NT2/D1 (cell line): ENCODE results near the gene CCT7.
A peak's percentile ranks its signal among the peaks of the same experiment; 100 is the strongest.

ENCODE experiments used
- DNase-seq: peaks from one replicate; pipeline ENCODE4 v3.0.0-alpha.2; 2011; ENCODE audit warnings: low read depth, low spot score
- H3K27me3 ChIP-seq: 2 replicates; pipeline ENCODE4 v1.6.0; 2011; ENCODE audit warnings: mild to moderate bottlenecking; ENCODE audit not compliant: insufficient read length, insufficient read depth
- H3K36me3 ChIP-seq: 2 replicates; pipeline ENCODE4 v1.6.1; 2011; ENCODE audit warnings: mild to moderate bottlenecking, low read length, mixed read lengths; ENCODE audit not compliant: insufficient read depth, insufficient read length
- H3K4me1 ChIP-seq: 2 replicates; pipeline ENCODE4 v1.5.1; 2011; ENCODE audit not compliant: insufficient read depth, insufficient read length
- H3K4me3 ChIP-seq: 2 replicates; pipeline ENCODE4 v1.5.1; 2011; ENCODE audit warnings: low read depth; ENCODE audit not compliant: insufficient read length
- H3K9ac ChIP-seq: 2 replicates; pipeline ENCODE4 v1.6.0; 2011; ENCODE audit warnings: low read depth; ENCODE audit not compliant: insufficient read length
- H3K9me3 ChIP-seq: 2 replicates; pipeline ENCODE4 v1.5.1; 2011; ENCODE audit warnings: mild to moderate bottlenecking, low read length; ENCODE audit not compliant: insufficient read depth
- SUZ12 ChIP-seq: IDR thresholded peaks from 2 replicates; pipeline ENCODE4 v1.6.1; 2011; ENCODE audit not compliant: insufficient read length, insufficient read depth; ENCODE audit errors: extremely low read depth
- YY1 ChIP-seq: IDR thresholded peaks from 2 replicates; pipeline ENCODE4 v1.6.1; 2011; ENCODE audit not compliant: insufficient read length, insufficient read depth
- ZNF274 ChIP-seq: IDR thresholded peaks from 2 replicates; pipeline ENCODE4 v1.6.1; 2011; ENCODE audit warnings: mild to moderate bottlenecking, low read depth, low read length

CCT7 gene

DNA sequence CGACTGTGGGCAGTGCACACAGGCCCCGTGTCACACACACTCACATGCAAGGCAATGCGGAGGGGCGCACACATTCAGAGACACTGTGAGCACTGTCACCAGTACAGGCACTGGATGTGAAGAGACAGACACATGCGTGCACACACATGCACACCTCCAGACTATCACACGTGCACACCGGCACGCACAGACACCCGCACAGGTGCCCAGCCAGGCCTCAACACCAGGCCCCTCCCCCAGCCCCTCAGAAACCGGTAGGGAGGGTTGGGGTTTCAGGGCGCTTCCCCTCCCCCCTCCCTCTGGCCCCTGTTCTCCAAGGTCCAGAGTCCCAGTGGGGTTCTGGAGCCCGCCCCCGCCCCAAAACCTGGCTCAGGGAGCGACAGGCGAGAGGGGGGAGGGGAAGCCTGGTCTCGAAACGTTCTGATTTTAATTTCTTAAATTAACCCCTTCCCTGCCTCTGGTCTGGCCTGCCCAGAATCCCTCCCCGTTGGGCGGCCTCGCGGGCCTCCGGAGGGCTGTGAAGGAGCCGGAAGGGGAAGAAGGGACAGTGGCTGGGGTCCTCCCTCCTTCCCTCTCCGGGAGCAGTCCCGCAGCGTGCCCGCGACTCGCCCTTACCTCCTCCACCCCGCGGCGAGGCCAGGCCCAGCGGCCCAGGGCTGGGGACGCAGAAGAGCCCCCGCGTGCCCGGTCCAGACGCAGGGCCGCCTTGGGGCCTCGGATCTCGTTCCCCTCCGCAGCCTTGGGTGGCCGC is 49.6 kb downstream of the CCT7 start:
- peaks cover 5% of the 10 kb centered on the region for H3K4me1 ChIP-seq
- TF ChIP-seq YY1 (no peak), ZNF274 (no peak), SUZ12 (no peak)
- peak overlapping the region; percentile 74 for H3K9ac ChIP-seq
- H3K4me3 ChIP-seq, result peak overlapping the region; percentile 57
- no peaks in the 10 kb centered on the region for H3K36me3 ChIP-seq
- H3K9me3 ChIP-seq, result no peaks in the 10 kb centered on the region
- peaks cover 50% of the 10 kb centered on the region for H3K27me3 ChIP-seq
- no peak for DNase-seq

DNA sequence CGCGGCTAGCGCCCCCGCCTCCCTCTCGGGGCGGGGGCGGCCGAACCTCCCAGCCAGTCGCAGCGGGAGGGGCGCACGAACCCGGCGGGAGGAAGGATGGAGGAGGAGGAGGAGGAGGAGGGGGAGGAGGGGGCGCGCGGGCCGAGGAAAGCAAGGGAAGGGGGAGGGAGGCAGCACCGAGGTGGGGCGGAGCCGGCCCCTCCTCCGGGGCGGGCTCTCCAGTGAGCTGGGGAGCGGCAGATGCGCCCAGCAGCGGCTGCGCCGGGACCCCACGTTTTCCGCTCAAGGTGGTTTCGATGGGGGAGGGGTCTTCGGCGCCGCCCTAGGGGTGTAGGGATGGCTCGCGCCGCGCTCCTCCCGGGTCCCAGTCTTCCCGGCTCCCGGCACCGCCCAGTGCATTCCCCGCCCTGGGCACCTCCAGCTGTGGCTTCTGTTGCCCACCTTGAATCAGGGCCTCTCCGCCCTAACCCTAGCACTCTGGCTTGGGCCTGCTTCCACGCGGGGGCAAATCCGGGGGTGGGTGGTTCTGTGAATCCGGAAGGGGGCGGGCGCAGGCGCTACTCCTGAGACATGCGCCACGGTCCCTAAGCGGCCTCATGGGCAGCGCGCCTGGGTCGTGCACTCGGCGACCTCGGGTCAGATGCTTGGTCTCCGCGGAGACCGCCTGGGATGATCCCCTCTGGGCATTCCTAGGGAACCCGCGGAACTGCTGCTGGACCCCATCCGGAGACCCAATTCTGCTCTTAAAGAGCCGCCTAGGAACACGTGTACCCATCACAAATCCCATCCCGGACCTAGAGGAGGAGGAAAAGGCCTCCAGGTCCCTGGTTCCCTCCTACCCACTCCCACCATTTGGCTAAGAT is 50.4 kb downstream of the CCT7 start, which contains the start of gene FBXO41:
Gene FBXO41, minus strand, starts transcription at position 183 of the 863 bp plus-strand sequence. CDS start 14,848 bp downstream, outside the sequence.
- DNase-seq, result no peak
- H3K9me3 ChIP-seq, result no peaks in the 10 kb centered on the region
- no peak for TF ChIP-seq YY1
- no peak for TF ChIP-seq SUZ12
- no peak for TF ChIP-seq ZNF274
- H3K36me3 ChIP-seq, result no peaks in the 10 kb centered on the region
- peak within 1 kb of the TSS; percentile 57 for H3K4me3 ChIP-seq
- peak within 1 kb of the TSS; percentile 74 for H3K9ac ChIP-seq
- H3K27me3 ChIP-seq, result peaks cover 58% of the 10 kb centered on the region
- H3K4me1 ChIP-seq, result peaks cover 5% of the 10 kb centered on the region

DNA sequence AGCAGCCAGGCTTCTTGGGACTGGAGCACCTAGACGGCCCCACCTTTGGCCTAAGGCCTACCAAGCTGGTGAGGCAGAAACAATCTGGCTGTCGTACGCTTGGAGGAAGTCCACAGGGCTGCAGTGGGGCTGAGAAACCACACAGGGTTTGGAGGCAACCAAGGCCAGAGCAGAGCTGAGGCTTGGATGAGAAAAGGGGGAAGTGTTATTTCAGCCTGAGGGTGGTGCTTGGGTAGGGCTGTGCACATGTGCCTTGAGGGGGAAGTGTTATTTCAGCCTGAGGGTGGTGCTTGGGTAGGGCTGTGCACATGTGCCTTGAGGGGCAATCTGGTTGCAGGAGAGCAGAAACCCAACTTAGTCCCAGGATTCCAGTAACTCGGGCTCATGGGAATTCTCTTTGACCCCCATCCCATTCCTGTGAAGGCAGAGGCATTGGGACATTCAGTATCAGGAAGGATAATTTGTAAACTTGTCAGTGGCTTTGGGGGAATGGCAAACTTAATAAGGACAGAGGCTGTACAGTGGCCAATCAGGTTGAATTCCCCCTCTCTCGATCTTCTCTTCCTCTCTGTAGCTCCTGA is 51.1 kb downstream of the CCT7 start:
- TF ChIP-seq SUZ12 (no peak), ZNF274 (no peak), YY1 (no peak)
- no peak for DNase-seq

DNA sequence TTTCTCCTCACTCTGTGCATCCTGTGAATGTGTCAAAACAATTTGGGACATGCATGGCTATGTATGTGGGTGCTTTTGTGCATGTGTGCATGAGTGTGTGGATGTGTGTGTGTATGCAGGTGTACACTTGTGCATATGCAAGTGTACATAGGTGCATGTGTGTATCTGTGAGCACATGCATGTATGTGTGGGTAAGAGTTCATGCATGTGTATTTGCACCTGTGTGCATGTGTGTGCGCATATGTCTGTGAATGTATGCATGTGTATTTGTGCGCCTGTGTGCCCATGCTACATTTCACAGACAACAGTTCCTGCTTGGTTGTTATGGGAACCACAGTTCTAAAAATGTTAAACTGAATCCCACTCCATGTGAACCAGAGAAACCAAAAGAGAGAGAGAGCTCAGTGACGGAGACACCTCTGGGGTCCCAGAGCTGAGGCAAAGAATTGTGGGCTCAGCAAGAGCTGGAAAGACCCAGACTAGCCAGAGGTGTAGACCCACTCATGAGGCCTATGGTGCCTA is 52.1 kb downstream of the CCT7 start:
- Histone ChIP-seq H3K4me1 (peaks cover 5% of the 10 kb centered on the region), H3K9ac (no peak overlapping the region), H3K9me3 (no peaks in the 10 kb centered on the region), H3K36me3 (no peaks in the 10 kb centered on the region), H3K4me3 (no peak overlapping the region), H3K27me3 (peaks cover 75% of the 10 kb centered on the region)
- no peak for DNase-seq
- TF ChIP-seq SUZ12 (no peak), YY1 (no peak), ZNF274 (no peak)

More for the DNA sequence above, 51.1 kb downstream of the CCT7 start:
- Histone ChIP-seq H3K9me3 (no peaks in the 10 kb centered on the region), H3K9ac (peak overlapping the region; percentile 61), H3K27me3 (peaks cover 65% of the 10 kb centered on the region), H3K4me1 (peaks cover 5% of the 10 kb centered on the region), H3K36me3 (no peaks in the 10 kb centered on the region), H3K4me3 (peak overlapping the region; percentile 57)

DNA sequence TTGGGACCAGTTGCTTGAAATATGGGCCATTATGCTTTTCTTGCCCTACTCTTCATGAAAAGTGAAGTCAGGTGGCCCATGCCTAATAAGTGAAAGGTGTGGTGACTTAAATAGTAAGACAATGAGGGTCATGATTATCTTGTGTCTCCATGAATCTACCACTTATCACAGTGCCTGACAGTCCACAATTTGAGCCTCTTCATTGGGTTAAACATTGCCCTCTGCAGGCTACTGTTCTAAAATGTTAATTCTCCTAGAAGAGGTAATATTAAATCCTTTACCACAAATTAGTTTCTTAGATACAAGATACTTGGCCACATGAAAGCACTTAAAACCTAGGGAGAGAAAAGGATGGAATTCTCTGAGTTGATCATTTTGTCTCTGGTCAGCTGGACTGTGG is 55.2 kb downstream of the CCT7 start:
- Histone ChIP-seq H3K27me3 (peaks cover 97% of the 10 kb centered on the region), H3K36me3 (no peaks in the 10 kb centered on the region), H3K9me3 (no peaks in the 10 kb centered on the region), H3K9ac (no peak overlapping the region), H3K4me1 (peaks cover 11% of the 10 kb centered on the region), H3K4me3 (no peak overlapping the region)
- TF ChIP-seq ZNF274 (no peak), YY1 (no peak), SUZ12 (no peak)
- DNase-seq, result no peak

DNA sequence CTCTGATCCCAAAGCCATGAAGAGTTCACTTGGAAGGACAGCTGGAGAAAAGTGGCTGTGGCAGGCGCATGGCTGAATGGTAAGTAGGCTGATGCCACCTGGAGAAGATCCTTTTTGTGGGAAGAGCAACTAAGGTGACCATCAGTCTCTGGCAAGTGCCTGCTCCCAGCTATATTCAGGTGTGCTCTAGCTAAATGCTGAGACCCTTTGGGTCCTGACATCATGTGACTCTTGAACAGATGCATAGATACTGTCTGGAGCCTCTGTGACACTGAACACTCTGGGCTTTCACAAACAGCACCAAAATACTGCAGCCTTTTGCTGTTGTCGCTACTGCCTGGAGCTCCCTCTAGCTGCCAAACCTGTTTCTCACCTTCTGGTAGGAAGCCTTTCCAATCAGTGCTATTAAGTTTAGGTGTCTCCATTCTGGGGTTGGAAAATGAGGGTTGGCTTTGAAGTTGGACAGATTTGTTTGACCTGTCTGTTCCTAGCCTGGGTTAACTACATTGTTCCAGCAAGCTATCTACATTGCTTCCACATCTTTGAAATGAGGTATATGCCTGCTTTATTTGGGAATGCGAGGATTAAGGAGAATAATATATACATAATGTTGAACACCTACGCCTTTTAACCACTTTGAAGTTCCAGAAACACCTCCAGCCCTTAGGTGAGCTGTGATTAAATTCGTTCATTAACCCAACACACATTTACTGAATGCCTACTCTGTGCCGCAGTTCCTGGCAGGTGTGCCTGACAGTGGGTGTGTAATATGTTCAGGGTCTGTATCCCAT is 56.1 kb downstream of the CCT7 start:
- no peak for DNase-seq
- Histone ChIP-seq H3K9ac (no peak overlapping the region), H3K27me3 (peaks cover 100% of the 10 kb centered on the region), H3K4me1 (peaks cover 8% of the 10 kb centered on the region), H3K9me3 (no peaks in the 10 kb centered on the region), H3K4me3 (no peak overlapping the region), H3K36me3 (no peaks in the 10 kb centered on the region)
- TF ChIP-seq SUZ12, result no peak
- no peak for TF ChIP-seq YY1
- TF ChIP-seq ZNF274, result no peak
